Activated CD8-positive, alpha-beta memory T cell treated with anti-CD3 and anti-CD28 coated beads for 48 hours (primary cell): ENCODE results near the gene ZNF792.
"Not testable (repeated sequence)": the region's sequence is repeated elsewhere in the genome, so short reads cannot be mapped to it uniquely, and the experiment has no call there.

Experiments
- DNase-seq, 3 experiments: peaks; one replicate each; pipeline ENCODE4 v3.0.0-alpha.2; 2020; ENCODE audit warnings: low read depth in 2 of 3, low spot score in 2 of 3

Gene ZNF792

GRCh38 chr19:34926361-34926684, 37.7 kb downstream of the ZNF792 start:
- no peak for DNase-seq

GRCh38 chr19:34925278-34925855, 38.7 kb downstream of the ZNF792 start:
- DNase-seq: no peak

GRCh38 chr19:34920090-34920786, 43.8 kb downstream of the ZNF792 start:
- not testable (repeated sequence) for DNase-seq

GRCh38 chr19:34918190-34918589, 45.8 kb downstream of the ZNF792 start:
- no peak for DNase-seq

- not testable (repeated sequence) for DNase-seq
These were observed 46.9 kb downstream of the ZNF792 start for GRCh38 chr19:34917144-34917543.

- no peak for DNase-seq
These were observed 53.3 kb downstream of the ZNF792 start for GRCh38 chr19:34910770-34911169.
